LHCN-M2 (cell line): ENCODE data around the gene TGFBI. TPM values are rescaled to one million over a fixed set of nuclear protein-coding genes. Genes with fewer than 3 reads are reported as not detected.

Experiments
- DNase-seq: peaks from one replicate; pipeline ENCODE4 v3.0.0-alpha.2; 2012; ENCODE audit warnings: low read depth
- total RNA-seq: library from RNA; depleted of rRNA; stranded (reverse); fragments of >200 nt; gene quantifications from 2 replicates; pipeline ENCODE4 v1.2.3, GENCODE V29; 2014

Gene TGFBI
- total RNA-seq, 1 experiment from 2014 or later = 2,144 TPM

- DNase-seq = no peak
These were observed 35.1 kb downstream of the TGFBI start for GRCh38 chr5:136063778-136064465.

DNA sequence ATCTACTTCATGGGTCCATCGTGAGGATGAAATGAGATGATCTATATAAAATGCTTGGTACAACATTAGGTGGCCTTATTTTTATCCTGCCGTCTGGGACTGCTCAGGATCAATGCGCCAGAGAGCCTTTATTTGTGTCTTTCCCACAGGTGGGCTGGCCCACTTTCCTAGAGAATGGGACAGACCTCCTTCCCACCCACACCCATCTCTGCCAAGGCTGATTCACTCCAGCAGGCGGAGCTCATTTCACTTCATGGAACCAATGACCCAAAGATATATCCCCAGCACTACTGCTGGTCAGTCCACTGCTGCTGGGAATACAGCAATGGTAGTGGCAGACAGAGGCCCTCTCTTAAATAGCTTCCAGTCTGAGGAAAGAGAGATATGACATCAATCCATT is 35.7 kb downstream of the TGFBI start:
- peak; percentile 19 for DNase-seq

DNA sequence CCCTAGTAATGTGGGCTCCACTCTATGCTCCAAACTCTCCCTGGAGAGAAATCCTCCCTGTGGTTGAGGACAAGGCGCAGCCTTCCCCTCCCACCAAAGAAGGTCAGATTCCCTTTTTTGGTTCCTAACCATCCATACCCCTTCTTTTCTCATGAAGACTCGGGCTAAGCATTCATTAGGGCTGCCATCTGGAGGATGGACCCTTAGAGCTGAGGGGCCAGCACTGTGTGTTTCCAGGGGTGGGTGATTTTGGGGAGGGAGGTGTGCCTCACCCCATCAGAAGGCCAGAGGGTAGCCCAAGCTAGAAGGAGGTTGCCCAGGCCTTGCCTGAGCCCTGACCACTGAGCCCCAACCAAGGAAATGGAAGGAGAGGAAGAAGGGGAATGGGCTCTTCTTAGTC is 36.8 kb downstream of the TGFBI start:
- DNase-seq = no peak

DNA sequence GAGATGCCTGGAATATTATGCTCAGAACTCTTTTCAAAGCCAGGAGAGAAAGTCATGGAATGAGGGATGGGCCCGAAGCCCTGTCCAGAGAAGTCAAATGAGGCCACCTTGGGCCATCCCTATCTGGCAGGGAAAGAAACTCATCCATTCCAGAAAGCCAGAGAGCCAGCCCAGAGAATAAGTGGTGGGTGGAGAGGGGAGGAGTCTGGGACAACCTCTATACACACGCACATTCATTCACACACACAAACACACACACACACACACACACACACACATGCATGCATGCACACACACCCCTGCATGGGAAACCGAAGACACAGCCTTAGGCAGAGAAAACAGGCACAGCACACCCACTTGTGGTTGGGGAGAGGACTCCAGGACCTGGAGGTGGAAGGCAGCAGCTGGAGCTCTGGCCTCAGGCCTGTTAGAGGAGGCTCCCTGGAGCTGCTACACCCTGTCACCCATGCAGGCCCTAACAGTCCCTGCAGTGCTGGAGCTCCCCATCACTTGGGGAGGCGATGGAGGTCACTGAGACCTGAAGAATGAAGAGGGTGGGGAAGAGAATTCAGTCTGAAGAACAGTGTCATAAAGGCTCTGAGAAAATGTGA is 38.0 kb downstream of the TGFBI start:
- peak; percentile 76 for DNase-seq

GRCh38 chr5:136067422-136067821 is 38.6 kb downstream of the TGFBI start:
- no peak for DNase-seq

- no peak for DNase-seq
These were observed 41.9 kb downstream of the TGFBI start for GRCh38 chr5:136070486-136071285.

- DNase-seq = no peak
These were observed 45.1 kb downstream of the TGFBI start for GRCh38 chr5:136073714-136074529.

- no peak for DNase-seq
These were observed 46.7 kb downstream of the TGFBI start for GRCh38 chr5:136075466-136075891.

DNA sequence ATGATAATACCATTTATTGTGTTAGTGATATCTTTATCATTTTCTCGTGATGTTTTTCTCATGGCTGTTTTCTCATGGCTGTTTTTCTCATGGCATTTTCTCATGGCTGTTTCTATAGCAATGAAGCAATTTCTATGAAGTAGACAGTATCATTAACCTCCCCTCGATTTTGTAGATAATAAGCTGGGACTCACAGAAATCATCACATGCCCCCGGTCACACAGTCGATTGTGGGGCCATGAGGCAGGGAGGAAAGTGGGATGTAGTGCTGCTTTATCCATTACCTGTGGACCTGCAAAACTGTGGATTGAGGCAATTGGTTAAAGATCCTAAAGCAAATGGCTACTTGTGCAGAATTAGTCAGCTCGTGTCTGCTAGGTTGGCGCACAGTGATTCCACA is 47.3 kb downstream of the TGFBI start:
- no peak for DNase-seq

- DNase-seq = no peak
These were observed 48.2 kb downstream of the TGFBI start for GRCh38 chr5:136076881-136077445.

- no peak for DNase-seq
These were observed 50.6 kb downstream of the TGFBI start for GRCh38 chr5:136079195-136079985.

DNA sequence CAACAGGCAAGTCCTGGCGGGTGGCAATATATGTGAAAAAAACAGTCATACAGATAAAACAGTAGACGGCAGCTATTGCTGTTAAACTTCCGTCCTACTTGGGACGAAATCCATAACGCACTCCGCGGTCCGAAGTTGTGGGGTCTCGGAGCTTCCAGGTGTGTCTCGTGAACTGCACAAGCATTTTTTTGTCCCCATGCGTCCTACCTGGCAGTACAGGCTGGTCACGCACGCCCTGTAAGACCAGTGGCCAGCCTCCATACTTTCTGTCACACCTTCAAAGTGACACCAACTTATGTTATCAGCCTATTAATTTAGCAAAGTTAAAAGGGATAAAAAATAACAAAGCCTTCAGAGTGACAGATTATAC is 51.3 kb downstream of the TGFBI start:
- DNase-seq = no peak

- DNase-seq = no peak
These were observed 51.9 kb downstream of the TGFBI start for GRCh38 chr5:136080483-136081216.

DNA sequence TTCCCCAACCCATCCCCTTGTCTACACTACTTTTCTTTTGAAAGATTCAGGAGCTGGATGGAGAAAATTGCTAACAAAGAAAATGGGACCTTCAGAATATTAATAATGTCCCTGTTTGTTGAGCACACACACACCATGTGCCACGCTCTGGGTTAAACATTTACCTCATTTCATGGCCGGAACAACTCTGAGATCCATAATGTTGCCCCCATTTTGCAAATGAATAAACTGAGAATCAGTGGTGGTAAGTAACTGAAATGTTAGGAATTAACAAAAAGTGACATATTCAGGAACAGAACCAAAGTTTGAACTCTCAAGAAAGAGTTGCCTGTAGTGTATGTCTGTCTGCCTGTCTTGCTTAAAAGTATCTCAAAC is 52.4 kb downstream of the TGFBI start:
- DNase-seq = no peak

DNA sequence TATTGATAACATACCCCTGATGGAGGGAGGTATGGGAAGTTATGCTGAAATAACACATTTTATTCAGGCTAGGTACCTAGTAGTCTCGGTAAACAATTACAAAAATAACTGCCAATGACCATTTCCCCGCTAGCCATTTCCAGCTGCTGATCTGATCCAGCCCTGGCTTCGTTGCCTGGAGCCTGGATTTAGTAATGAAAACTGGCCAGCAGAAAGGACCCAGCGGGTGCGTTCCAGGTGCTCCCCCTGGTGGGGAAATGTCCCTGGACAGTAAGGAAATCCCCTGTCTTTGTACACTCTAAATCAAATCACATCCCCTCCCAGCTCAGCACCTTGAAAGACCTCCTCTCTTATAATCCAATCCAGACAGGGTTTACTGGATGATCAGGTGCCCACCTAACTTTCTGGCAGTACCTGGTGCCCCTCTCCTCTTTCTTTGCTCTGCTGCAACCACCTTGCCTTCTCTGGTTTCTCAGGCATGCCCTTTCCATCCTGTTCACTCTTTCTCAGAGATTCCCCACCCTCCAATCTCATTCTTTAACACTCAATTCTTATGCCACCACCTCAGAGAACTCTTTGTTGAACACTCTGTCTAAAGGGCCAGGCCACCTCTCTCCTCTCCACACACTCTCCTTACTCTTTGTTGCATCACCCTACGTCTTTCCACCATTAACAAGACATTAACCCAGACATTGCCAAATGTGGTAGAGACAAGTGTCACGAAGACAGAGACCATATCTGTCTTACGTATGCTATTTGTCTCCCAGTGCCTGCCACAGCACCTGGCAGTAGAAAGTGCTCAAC is 53.8 kb downstream of the TGFBI start:
- peak; percentile 60 for DNase-seq

- DNase-seq = no peak
These were observed 55.9 kb downstream of the TGFBI start for GRCh38 chr5:136084698-136085097.

- no peak for DNase-seq
These were observed 58.2 kb downstream of the TGFBI start for GRCh38 chr5:136086783-136087566.
